H7 (cell line): ENCODE results near the gene TMEM92. TPM values are rescaled to one million over a fixed set of nuclear protein-coding genes. Genes with fewer than 3 reads are reported as not detected.
"Not testable (repeated sequence)": the region's sequence is repeated elsewhere in the genome, so short reads cannot be mapped to it uniquely, and the experiment has no call there.

Experiments
- DNase-seq: peaks from one replicate; pipeline ENCODE4 v3.0.0; 2012
- H3K27me3 ChIP-seq: 2 replicates; pipeline ENCODE4 v1.6.0; 2011; ENCODE audit warnings: mild to moderate bottlenecking, low read length; ENCODE audit not compliant: control insufficient read depth, insufficient read depth
- H3K36me3 ChIP-seq: replicated peaks from 2 replicates; pipeline ENCODE4 v1.5.1; 2011; ENCODE audit warnings: low read length; ENCODE audit not compliant: control insufficient read depth, insufficient read depth
- H3K4me3 ChIP-seq: 2 replicates; pipeline ENCODE4 v1.5.1; 2011; ENCODE audit warnings: low read depth, mild to moderate bottlenecking, control low read depth, low read length, moderate library complexity; ENCODE audit not compliant: insufficient read depth
- total RNA-seq: library from RNA; depleted of rRNA; stranded (reverse); fragments of >200 nt; shearing (Covaris generic); gene quantifications from 2 replicates; pipeline ENCODE4 v1.2.3, GENCODE V29; 2014

Gene TMEM92
- total RNA-seq, 1 experiment from 2014 or later: 7.3 TPM

DNA sequence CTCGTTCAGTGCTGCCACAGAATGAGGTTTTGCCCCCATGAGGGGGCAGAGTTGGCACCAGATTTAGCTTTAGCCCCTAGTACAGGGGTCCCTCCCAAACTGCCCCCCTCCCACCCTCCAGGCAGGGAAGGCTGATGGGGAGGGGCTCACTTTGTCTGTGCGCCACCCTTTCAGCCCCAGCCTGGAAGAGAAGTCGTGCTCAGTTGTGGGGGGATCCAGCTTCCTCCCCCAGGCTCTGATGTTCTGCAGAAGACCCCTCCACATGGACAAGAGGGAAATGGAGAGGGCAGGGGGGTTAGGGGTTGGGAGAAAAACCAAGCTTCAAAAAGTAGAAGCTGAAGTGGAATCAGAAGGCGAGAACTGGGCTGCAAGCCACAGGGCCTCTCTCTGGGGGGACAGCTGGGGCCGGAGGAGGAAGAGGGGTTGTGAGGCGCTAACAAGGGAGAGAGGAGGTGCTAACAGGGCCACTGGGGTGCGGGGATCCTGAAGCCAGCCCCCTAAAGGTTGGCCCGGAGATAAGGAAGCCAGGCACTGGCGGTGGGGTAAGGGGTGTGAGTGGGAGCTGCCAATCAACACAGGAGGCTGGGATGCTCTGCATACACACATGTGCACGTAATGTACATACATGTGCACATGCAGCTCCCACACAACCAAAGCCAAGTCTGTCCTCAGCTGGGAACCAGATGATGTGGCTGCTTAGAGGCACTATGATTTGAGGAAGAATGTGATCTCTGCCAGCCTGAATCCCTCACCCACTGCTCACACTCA lies 7.0 kb upstream of the TMEM92 start:
- Histone ChIP-seq H3K4me3 (no peak overlapping the region), H3K27me3 (no peaks in the 10 kb centered on the region; the same call in 1 of the 2 replicates), H3K36me3 (no peaks in the 10 kb centered on the region)
- peak; percentile 27 for DNase-seq

DNA sequence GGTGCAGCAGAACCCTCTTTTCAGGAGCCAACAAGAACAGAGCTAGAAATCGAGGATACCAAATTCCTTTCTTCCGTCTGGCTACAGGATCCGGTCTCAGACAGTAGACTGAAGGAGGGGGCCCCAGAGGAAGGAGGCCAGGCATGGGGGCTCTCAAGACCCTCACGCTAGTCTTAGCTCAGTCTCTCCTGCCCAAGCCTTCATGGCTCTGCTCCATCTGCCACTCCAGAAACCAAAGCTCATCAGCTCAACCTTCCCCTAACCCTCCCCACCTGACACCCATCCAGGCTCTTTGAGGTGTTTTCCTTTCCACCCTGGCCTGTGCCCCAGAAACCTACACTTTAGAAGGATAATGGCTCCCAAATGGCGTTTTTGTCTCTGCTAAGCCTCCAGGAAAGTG lies 6.2 kb upstream of the TMEM92 start:
- H3K27me3 ChIP-seq: no peaks in the 10 kb centered on the region; the same call in 1 of the 2 replicates
- no peak overlapping the region for H3K4me3 ChIP-seq
- no peaks in the 10 kb centered on the region for H3K36me3 ChIP-seq
- peak; percentile 10 for DNase-seq

DNA sequence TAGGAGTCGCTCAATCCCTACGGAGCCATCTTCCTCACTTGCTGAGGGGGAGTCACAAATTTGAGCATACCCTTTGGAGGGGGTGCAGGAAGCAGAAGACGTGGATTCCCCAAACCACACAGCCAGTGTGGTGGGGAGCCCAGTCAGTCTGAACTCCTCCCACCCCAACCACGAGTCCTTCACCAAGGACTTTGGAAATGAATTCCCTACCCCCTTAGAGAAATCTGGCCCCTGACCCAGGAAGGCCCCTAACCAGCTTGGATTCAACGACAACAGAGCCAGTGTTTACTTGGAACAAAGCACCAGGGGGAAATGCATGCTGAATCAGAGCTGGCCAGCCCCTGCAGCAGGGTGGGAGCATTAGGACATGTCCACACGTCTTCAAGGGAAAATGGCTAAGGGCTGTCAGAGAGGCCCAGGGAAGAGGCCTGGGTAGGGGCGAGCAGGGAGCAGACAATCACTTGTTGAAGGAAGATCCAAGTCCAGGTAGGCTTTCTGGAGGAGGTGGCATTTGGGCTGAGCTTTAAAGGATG lies 5.5 kb upstream of the TMEM92 start:
- peak; percentile 37 for DNase-seq
- Histone ChIP-seq H3K4me3 (no peak overlapping the region), H3K27me3 (no peaks in the 10 kb centered on the region; the same call in 1 of the 2 replicates), H3K36me3 (no peaks in the 10 kb centered on the region)

DNA sequence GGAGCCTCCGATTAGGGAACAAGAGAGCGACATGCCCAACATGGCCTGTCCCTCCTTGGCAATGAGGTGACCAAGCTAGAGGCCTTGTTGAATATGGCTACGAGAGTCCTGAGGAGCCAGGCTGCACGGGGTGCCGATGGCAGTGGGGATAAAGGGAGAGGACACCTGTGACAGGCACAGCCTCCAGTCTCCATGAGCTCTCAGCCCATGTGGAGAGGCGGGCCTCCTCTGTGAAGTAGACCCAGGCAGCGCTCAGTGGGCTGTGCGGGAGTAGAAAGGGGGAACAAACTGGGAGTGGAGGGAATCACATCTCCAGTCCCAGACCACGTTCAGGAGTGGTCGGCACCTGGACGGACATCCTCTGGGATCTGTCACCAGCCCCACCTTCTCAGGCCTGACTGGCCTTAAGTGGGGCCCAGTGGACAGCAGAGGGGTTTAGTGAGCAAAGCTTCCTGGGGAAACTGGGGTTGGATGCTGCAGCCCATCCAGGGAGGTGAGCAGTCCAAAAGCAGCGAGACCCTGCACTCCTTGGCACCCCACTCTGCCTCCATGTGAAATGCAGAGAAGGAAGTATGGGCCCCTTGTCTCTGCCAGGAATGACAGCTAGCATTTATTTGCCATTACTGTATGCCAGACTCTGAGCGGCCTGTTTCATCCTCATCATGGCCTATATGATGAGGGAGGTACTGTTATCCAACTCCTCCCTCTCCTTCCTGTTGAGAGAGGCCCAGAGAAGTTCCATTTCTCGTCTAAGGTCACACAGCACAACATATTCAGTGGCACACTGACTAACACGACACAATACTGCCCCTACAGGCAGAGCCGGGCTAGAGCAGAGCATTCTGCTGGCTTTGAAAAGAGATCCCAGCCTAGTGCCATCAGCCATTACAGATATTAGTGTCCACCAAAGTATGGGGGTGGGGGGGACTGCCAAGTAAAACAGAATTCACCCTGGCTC lies 4.5 kb upstream of the TMEM92 start:
- Histone ChIP-seq H3K27me3 (no peaks in the 10 kb centered on the region; the same call in 1 of the 2 replicates), H3K36me3 (no peaks in the 10 kb centered on the region), H3K4me3 (no peak overlapping the region)
- DNase-seq: peak; percentile 83

DNA sequence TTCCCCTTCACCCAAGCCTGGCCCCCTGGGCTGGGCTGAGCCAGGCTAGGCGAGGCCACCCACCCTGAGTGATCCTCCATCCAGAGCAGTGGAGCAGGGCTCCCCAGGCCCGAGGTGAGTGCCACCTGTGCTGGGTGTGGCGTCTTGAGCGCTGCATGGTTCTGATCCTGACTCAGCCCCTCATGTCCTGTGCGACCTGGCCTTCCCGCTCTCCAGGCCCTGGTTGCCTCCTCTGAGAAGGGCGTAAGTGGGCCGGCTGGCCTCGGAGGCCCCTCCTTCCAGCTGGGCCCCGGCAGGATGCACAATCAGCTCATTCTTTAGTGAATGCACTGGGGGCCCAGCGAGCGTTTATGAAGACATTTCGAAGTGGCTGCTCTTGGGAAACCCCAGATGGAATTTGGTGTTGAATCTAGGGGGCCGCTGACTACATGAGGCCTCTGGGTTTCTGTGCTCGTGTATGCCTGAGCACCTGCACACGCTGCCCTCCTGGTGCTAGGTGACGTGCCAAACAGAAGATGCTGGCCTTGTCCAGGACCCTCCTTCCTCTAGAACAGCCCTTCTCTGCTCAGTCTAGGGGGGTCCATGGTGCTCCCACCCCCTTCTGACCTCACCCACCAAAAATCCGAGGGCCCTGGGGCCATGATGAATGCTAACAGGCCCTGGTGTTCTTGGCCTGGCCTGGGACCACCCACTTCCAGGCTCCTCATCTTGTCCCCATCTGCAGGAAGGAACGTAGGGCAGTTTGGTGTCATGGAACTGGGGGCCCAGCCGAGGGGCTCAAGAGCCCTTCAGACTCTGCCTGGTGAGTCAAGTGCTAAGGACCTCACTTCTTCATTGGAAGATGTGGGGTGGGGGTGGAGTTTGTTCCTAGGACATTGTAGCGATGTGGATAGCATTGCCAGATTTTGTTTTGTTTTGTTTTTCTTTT lies 3.6 kb upstream of the TMEM92 start:
- Histone ChIP-seq H3K27me3 (no peaks in the 10 kb centered on the region; the same call in 1 of the 2 replicates), H3K36me3 (no peaks in the 10 kb centered on the region), H3K4me3 (no peak overlapping the region)
- DNase-seq: peak; percentile 73

DNA sequence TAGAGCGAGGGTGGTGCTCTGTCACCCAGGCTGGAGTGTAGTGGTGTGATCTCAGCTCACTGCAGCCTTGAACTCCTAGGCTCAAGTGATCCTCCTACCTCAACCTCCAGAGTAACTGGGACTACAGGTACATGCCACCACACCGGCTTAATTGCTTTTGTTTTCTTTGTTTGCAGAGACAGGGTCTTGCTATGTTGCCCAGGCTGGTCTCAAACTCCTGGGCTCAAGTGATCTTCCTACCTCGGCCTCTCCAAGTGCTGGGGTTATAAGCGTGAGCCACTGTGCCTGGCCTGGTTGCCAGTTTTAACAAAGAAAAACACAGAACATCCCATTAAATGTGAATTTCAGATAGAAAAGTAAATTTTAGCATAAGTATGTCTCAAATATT lies 2.9 kb upstream of the TMEM92 start:
- H3K4me3 ChIP-seq, H3K27me3 ChIP-seq, H3K36me3 ChIP-seq, DNase-seq: not testable (repeated sequence)

DNA sequence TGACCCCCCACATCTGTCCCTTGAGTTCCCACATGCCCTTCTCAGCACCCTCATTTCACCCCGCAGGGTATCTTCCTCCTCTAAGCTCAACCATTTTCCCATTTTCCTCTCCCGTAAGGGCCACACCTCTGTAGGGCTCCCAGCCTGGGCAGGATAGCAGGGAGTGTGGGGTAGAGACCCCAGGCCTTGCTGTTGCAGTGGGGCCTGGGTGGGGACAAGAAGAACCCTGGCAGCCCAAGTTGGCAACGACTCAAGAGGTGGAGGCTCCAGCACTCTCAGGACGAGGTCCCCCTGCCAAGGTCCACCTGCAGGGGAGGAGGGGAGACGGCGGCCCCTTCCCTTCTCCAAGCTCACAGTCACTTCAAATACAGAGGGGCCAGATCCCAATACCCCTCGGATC lies 2.0 kb upstream of the TMEM92 start:
- Histone ChIP-seq H3K27me3 (no peaks in the 10 kb centered on the region; the same call in 1 of the 2 replicates), H3K4me3 (no peak overlapping the region), H3K36me3 (no peaks in the 10 kb centered on the region)
- peak; percentile 61 for DNase-seq

DNA sequence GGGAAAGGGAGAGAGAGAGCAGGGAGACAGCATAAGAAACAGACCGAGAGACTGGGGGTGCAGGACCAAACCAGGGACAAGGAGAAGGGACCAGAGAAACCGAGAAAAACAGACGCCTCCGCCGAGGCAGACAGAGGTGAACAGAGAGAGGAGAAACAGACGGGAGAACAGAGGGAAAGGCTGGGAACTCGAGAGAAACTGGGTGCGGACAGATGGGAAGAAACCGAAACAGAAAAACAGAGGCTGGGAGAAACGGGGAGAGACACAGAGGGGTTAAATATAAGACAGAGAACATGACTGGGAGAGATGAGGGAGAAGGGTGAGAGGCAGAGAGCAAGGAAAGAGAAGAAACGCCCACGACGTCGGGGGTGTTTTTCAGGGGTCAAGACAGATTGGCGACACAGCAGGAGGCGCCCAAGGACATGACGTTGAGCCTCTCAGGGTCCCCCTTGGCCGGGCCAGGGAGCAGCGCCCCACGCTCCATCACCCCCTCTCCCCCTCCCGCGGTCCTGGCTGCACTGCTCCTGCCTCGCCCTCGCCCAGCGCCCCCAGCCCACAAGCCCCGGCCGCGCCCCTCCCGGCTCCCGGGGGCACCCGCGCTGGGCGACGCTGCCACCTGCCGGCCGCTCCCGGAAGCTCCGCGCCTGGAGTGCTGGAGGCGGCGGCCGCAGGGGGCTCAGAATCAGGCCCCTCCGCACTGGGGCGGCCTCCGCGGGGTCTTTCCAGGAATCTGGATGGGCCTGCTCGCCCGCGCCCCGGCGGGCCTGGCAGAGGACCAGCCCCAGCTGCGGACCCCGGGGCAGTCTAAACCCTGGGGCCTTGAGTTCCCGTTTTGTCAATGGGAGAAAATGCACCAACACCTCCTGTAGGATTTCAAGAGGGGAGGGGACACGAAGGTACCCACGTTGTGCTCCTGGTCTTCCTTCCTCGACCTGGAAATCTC lies 1.3 kb upstream of the TMEM92 start:
- DNase-seq: peak; percentile 98
- no peaks in the 10 kb centered on the region for H3K36me3 ChIP-seq
- no peaks in the 10 kb centered on the region; the same call in 1 of the 2 replicates for H3K27me3 ChIP-seq
- peak overlapping the region; percentile 58 for H3K4me3 ChIP-seq

DNA sequence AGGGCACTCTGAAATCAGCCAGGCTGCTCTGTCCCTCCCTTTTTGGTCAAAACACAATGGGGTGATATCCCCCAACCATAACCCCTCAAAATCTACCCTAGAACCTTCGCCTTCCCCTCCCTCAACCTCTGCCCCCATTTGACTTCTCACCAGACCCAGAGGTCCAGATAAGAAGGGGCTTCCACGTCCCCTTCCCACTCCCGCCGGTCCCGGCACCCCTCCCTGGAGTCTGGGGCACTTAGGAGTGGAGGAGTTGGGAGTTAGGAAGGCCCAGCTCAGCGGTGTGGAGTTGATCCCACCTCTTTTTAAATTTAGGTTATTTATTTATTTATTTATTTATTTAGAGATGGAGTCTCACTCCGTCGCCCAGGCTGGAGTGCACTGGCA lies 619 bp upstream of the TMEM92 start:
- no peaks in the 10 kb centered on the region for H3K36me3 ChIP-seq
- H3K4me3 ChIP-seq: peak overlapping the region; percentile 19
- no peak for DNase-seq
- H3K27me3 ChIP-seq: no peaks in the 10 kb centered on the region; the same call in 1 of the 2 replicates

DNA sequence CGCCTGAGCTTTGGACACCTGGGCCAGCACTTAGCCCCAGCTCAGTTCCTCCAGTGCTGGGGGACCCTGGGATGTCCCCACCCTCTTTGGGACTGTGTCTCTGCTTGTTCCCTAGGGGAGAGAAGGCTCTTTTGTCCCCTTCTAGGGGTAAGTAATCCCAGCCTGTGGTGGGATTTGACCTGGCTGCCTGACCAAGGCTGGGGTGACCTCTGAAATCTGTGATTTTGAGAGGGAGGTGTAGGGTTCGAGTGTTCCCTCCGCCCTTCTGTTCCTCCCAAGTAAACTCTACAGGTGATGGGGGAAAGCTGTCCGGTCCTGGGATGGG lies 593 bp downstream of the TMEM92 start:
- H3K36me3 ChIP-seq: 0 out of 2 replicates have a peak, but pooled peaks cover 1% of the 10 kb centered on the region
- peak; percentile 19 for DNase-seq
- no peaks in the 10 kb centered on the region; the same call in 1 of the 2 replicates for H3K27me3 ChIP-seq
- H3K4me3 ChIP-seq: peak overlapping the region; percentile 52

DNA sequence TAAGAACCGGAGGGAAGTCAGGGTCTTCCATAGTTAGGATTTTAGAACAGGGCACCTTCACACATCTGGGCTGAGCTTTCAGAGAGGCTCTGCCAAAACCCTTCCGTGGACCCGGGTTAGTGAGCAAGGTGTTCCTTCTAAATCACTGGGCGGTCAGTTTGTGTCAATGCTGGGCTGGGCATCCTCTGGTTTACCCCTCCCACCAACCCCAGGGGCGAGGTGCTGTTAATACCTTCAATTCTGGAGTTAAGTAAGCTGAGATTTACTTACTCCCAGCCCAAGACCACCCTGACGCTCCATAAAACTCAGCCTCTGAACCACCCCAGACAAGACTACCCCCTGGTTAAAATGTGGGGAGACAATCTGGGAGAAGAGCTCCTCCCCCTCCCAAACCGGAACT lies 1.0 kb downstream of the TMEM92 start:
- H3K4me3 ChIP-seq: peak overlapping the region; percentile 52; the same call in 1 of the 2 replicates
- DNase-seq: peak; percentile 26
- H3K27me3 ChIP-seq: no peaks in the 10 kb centered on the region; the same call in 1 of the 2 replicates
- H3K36me3 ChIP-seq: 0 out of 2 replicates have a peak, but pooled peaks cover 1% of the 10 kb centered on the region

DNA sequence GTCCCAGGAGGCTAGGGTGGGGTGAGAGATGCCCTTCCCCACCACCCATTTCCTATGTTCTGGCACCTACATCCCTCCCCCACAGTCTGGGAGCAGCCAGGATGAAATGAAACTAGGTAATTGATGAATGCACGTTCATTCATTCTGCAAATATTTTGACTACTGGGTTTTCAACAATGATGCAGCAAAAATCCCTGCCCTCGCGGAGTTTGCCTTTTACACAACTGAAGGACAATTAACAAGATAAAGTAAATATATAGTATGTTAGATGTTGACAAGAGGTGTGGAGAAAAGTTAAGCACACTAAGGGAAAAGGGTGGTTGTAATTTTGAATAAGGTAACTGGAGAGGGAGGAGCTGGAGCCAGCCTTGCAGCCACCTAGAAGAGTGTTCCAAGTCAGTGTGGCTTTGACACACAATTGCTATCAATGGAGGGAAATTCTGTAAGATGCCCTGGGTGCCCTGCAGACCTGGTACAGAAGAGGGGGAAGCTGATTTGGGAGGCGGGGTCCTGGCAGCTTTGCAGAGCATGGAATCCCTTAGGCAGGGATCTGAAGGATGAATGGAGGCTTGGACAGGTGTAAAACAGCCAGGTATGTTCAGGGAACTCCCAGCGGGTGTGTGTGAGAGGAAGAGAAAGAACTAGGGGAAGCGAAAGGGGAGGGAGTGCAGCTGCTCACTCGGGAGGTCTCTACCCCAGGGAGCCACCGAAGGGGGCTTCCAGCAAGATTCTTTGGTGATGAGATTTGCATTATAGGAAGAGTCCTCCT lies 2.5 kb downstream of the TMEM92 start:
- Histone ChIP-seq H3K27me3 (no peaks in the 10 kb centered on the region; the same call in 1 of the 2 replicates), H3K4me3 (no peak overlapping the region), H3K36me3 (0 out of 2 replicates have a peak, but pooled peaks cover 1% of the 10 kb centered on the region)
- peak; percentile 44 for DNase-seq
